ENCODE measurements around the gene DAB2IP. TPM values are rescaled to one million over a fixed set of nuclear protein-coding genes. Genes with fewer than 3 reads are reported as not detected.

DAB2IP gene
- total RNA-seq, 1 experiment from 2014 or later: 31.0 TPM

- Histone ChIP-seq H3K27me3 (ENCODE audit: insufficient read depth, low read length) (no peaks in the 10 kb centered on the region), H4K20me1 (ENCODE audit: insufficient read depth) (no peaks in the 10 kb centered on the region), H3K9me3 (ENCODE audit: control insufficient read depth in 1 of 2, insufficient read depth in 1 of 2, low read depth in 1 of 2, low read length in 2 of 2) (no peaks in the 10 kb centered on the region), H3K9me2 (ENCODE audit: insufficient read depth) (no peaks in the 10 kb centered on the region), H3K27ac (ENCODE audit: low read depth, low read length) (peak overlapping the region; percentile 51), H3K4me1 (ENCODE audit: control insufficient read depth in 1 of 2, insufficient read depth in 2 of 2, low read length in 2 of 2) (peaks cover 50 to 69% of the 10 kb centered on the region in 2 experiments), H3K9ac (ENCODE audit: low read length) (peak overlapping the region; percentile 27), H3K4me2 (ENCODE audit: low read length) (peak overlapping the region; percentile 60), H3K4me3 (replicated peaks in 1 of 2; ENCODE audit: low read depth in 1 of 2, low read length in 2 of 2) (no peak overlapping the region), H3K79me2 (ENCODE audit: insufficient read depth, low read length) (peaks cover 36% of the 10 kb centered on the region; the same call in 1 of the 2 replicates), H2AFZ (ENCODE audit: low read depth, low read length, poor library complexity, severe bottlenecking) (no peak overlapping the region), H3K36me3 (ENCODE audit: control insufficient read depth in 1 of 2, insufficient read depth in 2 of 2, low read length in 2 of 2) (no peaks in the 10 kb centered on the region)
- RAD21 ChIA-PET (ENCODE audit: low non-redundant PET in 1 of 2, low total read pairs in 2 of 2, uncharacterized antibody in 2 of 2, unreplicated experiment in 2 of 2): interaction anchor here in 1 of 2 experiments (1.2 kb wide), 1 partner anchor 113 kb away, joined by 3 read pairs; no protein-coding TSS in a partner anchor
- intact Hi-C loops (cut with micrococcal nuclease): no loop called here
- ATAC-seq (peak; percentile 26), DNase-seq (ENCODE audit: low read depth, low spot score) (no peak)
- POLR2A ChIA-PET: interaction anchor here (0.6 kb wide), 1 partner anchor 17 kb away, joined by 3 read pairs; no protein-coding TSS in a partner anchor
- TF ChIP-seq CEBPB (IDR thresholded peaks at IDR 0.05; ENCODE audit: low read depth): no peak
- TF ChIP-seq ELF1 (IDR thresholded peaks at IDR 0.05; ENCODE audit: borderline replicate concordance, low read depth): no peak
- TF ChIP-seq POLR2AphosphoS5 (IDR thresholded peaks at IDR 0.05; ENCODE audit: low read depth, low read length): no peak
- no peak for TF ChIP-seq ATF3 (IDR thresholded peaks at IDR 0.05)
- no peak for TF ChIP-seq ZBTB33 (IDR thresholded peaks at IDR 0.05; ENCODE audit: extremely low read depth, insufficient replicate concordance, low read length)
- no peak for TF ChIP-seq SRF (IDR thresholded peaks at IDR 0.05; ENCODE audit: low read depth)
- no peak for TF ChIP-seq POLR2A (IDR thresholded peaks at IDR 0.05; ENCODE audit: borderline replicate concordance, extremely low read depth, insufficient read depth, insufficient read length)
- no peak for TF ChIP-seq ZNF274 (IDR thresholded peaks at IDR 0.05; ENCODE audit: low read depth, low read length)
- CTCF ChIA-PET: no interaction called here
- no TSS peak for BruUV-seq (replicated peaks)
Observed at GRCh38 chr9:121748727-121749423, 97.4 kb downstream of the DAB2IP start.

Measured in HCT116 (cell line).